B cell (primary cell): Measurements from ENCODE around the gene WDR33. TPM values are rescaled to one million over a fixed set of nuclear protein-coding genes. Genes with fewer than 3 reads are reported as not detected.

Experiments
- ATAC-seq: fragments of 200-7000 bp; cut with Tn5 transposase; one replicate; pipeline ENCODE4 v1.10.0; 2021; ENCODE audit warnings: low read depth, mild to moderate bottlenecking, moderate number of reproducible peaks, moderate library complexity
- CTCF ChIA-PET: fragments of 350-600 bp; sonication (Branson Sonifier 250); formaldehyde crosslinking; loops from one replicate; lab custom pipeline; 2021; ENCODE audit warnings: antibody characterized with exemption, inconsistent platforms; lab: Charles Lee
- POLR2A ChIA-PET: fragments of 350-600 bp; sonication (Branson Sonifier 250); formaldehyde crosslinking; loops from one replicate; lab custom pipeline; 2021; ENCODE audit warnings: antibody characterized with exemption; lab: Charles Lee
- DNase-seq: peaks from one replicate; pipeline ENCODE4 v3.0.0; 2013
- H2AFZ ChIP-seq: 2 replicates; pipeline ENCODE4 v1.6.1; 2012; ENCODE audit warnings: mild to moderate bottlenecking, low read depth, low read length; ENCODE audit not compliant: insufficient read depth, poor library complexity, severe bottlenecking
- H3K27ac ChIP-seq, 2 donors: 1 replicate in 1 of 2; 2 replicates in 1 of 2; pipeline ENCODE4 v1.5.1; 2012 to 2013; ENCODE audit warnings: low read length in 2 of 2, mild to moderate bottlenecking in 2 of 2, moderate library complexity in 1 of 2
- H3K27me3 ChIP-seq, 4 experiments: fragments of 200-600 bp in 1 of 4; sonication (generic) in 1 of 4; replicated peaks in 1 of 4; 1 replicate in 2 of 4; 2 replicates in 2 of 4; pipeline versions ENCODE4 v1.6.1 to v1.7.0; 2013 to 2016; ENCODE audit warnings: low read length in 3 of 4, mild to moderate bottlenecking in 2 of 4, mixed read lengths in 1 of 4, moderate library complexity in 1 of 4; ENCODE audit not compliant: insufficient read depth in 4 of 4, control insufficient read depth in 3 of 4; ENCODE audit errors: control extremely low read depth in 1 of 4
- H3K36me3 ChIP-seq, 2 experiments: replicated peaks in 1 of 2; 1 replicate in 1 of 2; 2 replicates in 1 of 2; pipeline versions ENCODE4 v1.6.1 to v1.7.1; 2013; ENCODE audit warnings: low read length in 1 of 2; ENCODE audit not compliant: insufficient read depth in 2 of 2, control insufficient read depth in 1 of 2; ENCODE audit errors: control extremely low read depth in 1 of 2, extremely low read depth in 1 of 2
- H3K4me1 ChIP-seq, 2 donors: fragments of 200-600 bp in 1 of 2; sonication (generic) in 1 of 2; 1 replicate in 1 of 2; 2 replicates in 1 of 2; pipeline versions ENCODE4 v1.5.1 to v1.6.1; 2013 to 2017; ENCODE audit warnings: low read length in 2 of 2; ENCODE audit not compliant: control insufficient read depth in 2 of 2, insufficient read depth in 2 of 2
- H3K4me2 ChIP-seq: replicated peaks from 2 replicates; pipeline ENCODE3; 2012; ENCODE audit warnings: mild to moderate bottlenecking, low read depth, low read length; ENCODE audit not compliant: poor library complexity, severe bottlenecking
- H3K4me3 ChIP-seq, 5 experiments: fragments of 200-600 bp in 1 of 5; sonication (generic) in 1 of 5; 1 replicate in 3 of 5; 2 replicates in 2 of 5; pipeline versions ENCODE4 v1.5.1 to v1.7.0; 2011 to 2016; ENCODE audit warnings: low read length in 4 of 5, mild to moderate bottlenecking in 4 of 5, low read depth in 2 of 5, control low read depth in 1 of 5, moderate library complexity in 1 of 5; ENCODE audit not compliant: insufficient read depth in 1 of 5; ENCODE audit errors: control extremely low read depth in 1 of 5, extremely low read depth in 1 of 5
- H3K79me2 ChIP-seq: fragments of 200-600 bp; sonication (generic); one replicate; pipeline ENCODE4 v1.6.0; 2016; ENCODE audit warnings: low read length; ENCODE audit not compliant: control insufficient read depth, insufficient read depth
- H3K9ac ChIP-seq: fragments of 200-600 bp; sonication (generic); 2 replicates; pipeline ENCODE4 v1.6.1; 2017; ENCODE audit warnings: mild to moderate bottlenecking, low read length, moderate library complexity
- H3K9me3 ChIP-seq, 3 donors: one replicate each; pipeline versions ENCODE4 v1.6.1 to v1.7.1; 2013; ENCODE audit warnings: low read length in 2 of 3; ENCODE audit not compliant: control insufficient read depth in 2 of 3, insufficient read depth in 1 of 3; ENCODE audit errors: control extremely low read depth in 1 of 3
- H4K20me1 ChIP-seq: 2 replicates; pipeline ENCODE4 v1.6.0; 2012; ENCODE audit warnings: mild to moderate bottlenecking, low read length; ENCODE audit not compliant: insufficient read depth, control insufficient read depth, poor library complexity, severe bottlenecking
- H3K27ac Mint-ChIP-seq: one replicate; pipeline ENCODE4 v1.8.0; 2021; ENCODE audit warnings: mixed read lengths
- H3K27me3 Mint-ChIP-seq: one replicate; pipeline ENCODE4 v1.8.0; 2021; ENCODE audit warnings: mixed read lengths
- H3K4me1 Mint-ChIP-seq: one replicate; pipeline ENCODE4 v1.8.0; 2021; ENCODE audit warnings: mixed read lengths
- H3K4me3 Mint-ChIP-seq: one replicate; pipeline ENCODE4 v1.8.0; 2021; ENCODE audit warnings: mixed read lengths
- H3K9me3 Mint-ChIP-seq: one replicate; pipeline ENCODE4 v1.8.0; 2022; ENCODE audit warnings: mixed read lengths; ENCODE audit not compliant: insufficient read depth
- EZH2 ChIP-seq: IDR thresholded peaks from 2 replicates; pipeline ENCODE4 v1.6.1; 2012; ENCODE audit warnings: borderline replicate concordance, low read depth, mild to moderate bottlenecking, moderate library complexity, low read length; ENCODE audit not compliant: insufficient read depth, poor library complexity, severe bottlenecking
- WGBS: methylation state at CpG from one replicate; pipeline ENCODE4 v1.1.5; 2013; ENCODE audit warnings: missing lambda C conversion rate; ENCODE audit not compliant: insufficient coverage; 5-methylcytosine and 5-hydroxymethylcytosine counted together
- intact Hi-C: fragments of 100-400 bp; cut with micrococcal nuclease; formaldehyde crosslinking; loops from one replicate; pipeline ENCODE4 v1.10.0; 2022
- polyA plus RNA-seq: library from polyadenylated mRNA; depleted of rRNA; stranded (reverse); fragments of >200 nt; gene quantifications from 2 replicates; pipeline ENCODE4 v1.2.3, GENCODE V29; 2012
- total RNA-seq, 2 donors: library from RNA; stranded (reverse); fragments of 120-200 nt in 1 of 2; gene quantifications; 1 replicate in 1 of 2; 2 replicates in 1 of 2; pipeline versions ENCODE4 v1.2.3 to v1.2.4, GENCODE V29; 2013 to 2022
- TF ChIP-seq, protein P1 (sequence below): fragments of 200-600 bp; IDR thresholded peaks from one replicate; pipeline ENCODE4 v1.8.0; 2022; ENCODE audit warnings: antibody characterized with exemption, mild to moderate bottlenecking

WDR33 gene
- total and polyA plus RNA-seq, 2 donors (not counting 1 experiment from before 2014, with no cell fraction given): 17.2 to 101 TPM

DNA sequence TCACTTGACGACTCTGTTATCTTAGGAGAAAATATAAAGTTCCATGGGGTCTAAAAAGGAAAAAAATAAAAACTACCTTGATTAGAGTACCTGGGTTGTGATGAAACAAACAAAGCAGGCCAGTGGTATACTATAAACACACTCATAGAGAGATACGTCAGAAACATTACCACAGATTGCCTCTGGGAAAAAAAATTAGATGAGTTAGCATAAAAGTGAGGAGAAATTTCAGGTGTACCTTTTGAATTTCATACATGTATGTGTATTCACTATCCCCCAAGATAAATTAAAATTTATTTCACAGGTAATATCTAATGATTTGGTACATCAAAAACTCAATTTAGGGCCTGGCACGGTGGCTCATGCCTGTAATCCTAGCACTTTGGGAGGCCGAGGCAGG is 18.2 kb downstream of the WDR33 start:
- H3K27ac ChIP-seq: no peak overlapping the region
- H3K4me2 ChIP-seq: no peak overlapping the region
- peaks cover 28% of the 10 kb centered on the region in 2 donors for H3K4me1 ChIP-seq
- Mint-ChIP-seq H3K4me3 (no peak overlapping the region), H3K27me3 (no peaks in the 10 kb centered on the region), H3K27ac (no peak overlapping the region), H3K9me3 (no peaks in the 10 kb centered on the region), H3K4me1 (peaks cover 48% of the 10 kb centered on the region)
- ATAC-seq (no peak), DNase-seq (no peak)
- TF ChIP-seq EZH2: no peak
- TF ChIP-seq, protein P1, sequence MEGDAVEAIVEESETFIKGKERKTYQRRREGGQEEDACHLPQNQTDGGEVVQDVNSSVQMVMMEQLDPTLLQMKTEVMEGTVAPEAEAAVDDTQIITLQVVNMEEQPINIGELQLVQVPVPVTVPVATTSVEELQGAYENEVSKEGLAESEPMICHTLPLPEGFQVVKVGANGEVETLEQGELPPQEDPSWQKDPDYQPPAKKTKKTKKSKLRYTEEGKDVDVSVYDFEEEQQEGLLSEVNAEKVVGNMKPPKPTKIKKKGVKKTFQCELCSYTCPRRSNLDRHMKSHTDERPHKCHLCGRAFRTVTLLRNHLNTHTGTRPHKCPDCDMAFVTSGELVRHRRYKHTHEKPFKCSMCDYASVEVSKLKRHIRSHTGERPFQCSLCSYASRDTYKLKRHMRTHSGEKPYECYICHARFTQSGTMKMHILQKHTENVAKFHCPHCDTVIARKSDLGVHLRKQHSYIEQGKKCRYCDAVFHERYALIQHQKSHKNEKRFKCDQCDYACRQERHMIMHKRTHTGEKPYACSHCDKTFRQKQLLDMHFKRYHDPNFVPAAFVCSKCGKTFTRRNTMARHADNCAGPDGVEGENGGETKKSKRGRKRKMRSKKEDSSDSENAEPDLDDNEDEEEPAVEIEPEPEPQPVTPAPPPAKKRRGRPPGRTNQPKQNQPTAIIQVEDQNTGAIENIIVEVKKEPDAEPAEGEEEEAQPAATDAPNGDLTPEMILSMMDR: no peak
- peaks cover 0 to 3% of the 10 kb centered on the region in 2 experiments for H3K36me3 ChIP-seq
- ChIA-PET CTCF (no interaction called here), POLR2A (interaction anchor here (0.5 to 0.6 kb wide), 2 partner anchors 11 to 124 kb away, joined by 3 to 5 read pairs; no protein-coding TSS in a partner anchor)
- H3K27me3 ChIP-seq: no peaks in the 10 kb centered on the region
- intact Hi-C loops: no loop called here
- H3K79me2 ChIP-seq: peaks cover 82% of the 10 kb centered on the region
- 94% methylated on average over 2 of the region's 4 CpGs for WGBS
- no peak overlapping the region for H3K9ac ChIP-seq
- no peak overlapping the region for H2AFZ ChIP-seq
- no peak overlapping the region for H3K4me3 ChIP-seq
- peaks cover 82% of the 10 kb centered on the region for H4K20me1 ChIP-seq
- H3K9me3 ChIP-seq: no peaks in the 10 kb centered on the region

DNA sequence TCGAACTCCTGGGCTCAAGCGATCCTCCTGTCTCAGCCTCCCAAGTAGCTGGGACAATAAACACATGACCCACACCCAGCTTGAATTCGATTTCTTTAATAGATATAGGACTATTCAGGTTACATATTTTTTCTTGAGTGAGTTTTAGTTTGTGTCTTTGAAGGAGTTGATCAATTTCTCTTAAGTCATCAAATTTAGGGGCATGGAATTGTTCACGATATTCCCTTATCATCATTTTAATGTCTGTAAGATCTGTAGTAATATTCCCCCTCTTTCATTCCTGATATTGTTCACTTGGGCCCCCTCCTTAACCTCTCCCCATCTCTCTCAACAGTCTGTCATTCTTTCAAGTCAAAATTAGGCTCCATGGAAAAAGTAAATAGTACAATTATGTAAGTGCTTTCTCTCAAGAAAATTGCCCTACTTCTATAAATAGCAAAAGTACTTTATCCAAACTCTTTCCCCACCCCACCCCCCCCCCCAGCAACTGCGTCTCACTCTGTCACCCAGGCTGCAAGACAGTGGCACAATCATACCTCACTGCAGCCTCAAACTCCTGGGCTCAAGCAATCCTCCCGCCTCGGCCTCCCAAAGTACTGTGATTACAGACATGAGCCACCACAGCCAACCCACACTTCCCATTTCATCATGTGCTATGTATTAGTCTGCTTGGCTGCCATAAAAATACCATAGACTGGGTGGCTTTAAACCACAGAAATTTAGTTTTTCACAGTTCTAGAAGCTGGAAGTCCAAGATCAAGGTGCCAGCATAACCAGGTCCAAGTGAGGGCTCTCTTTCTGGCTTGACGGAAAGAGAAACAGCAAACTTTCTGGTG is 20.1 kb downstream of the WDR33 start:
- Histone ChIP-seq H3K9me3 (no peaks in the 10 kb centered on the region), H3K79me2 (peaks cover 69% of the 10 kb centered on the region), H2AFZ (no peak overlapping the region), H4K20me1 (peaks cover 70% of the 10 kb centered on the region), H3K4me2 (no peak overlapping the region), H3K27me3 (no peaks in the 10 kb centered on the region), H3K36me3 (peaks cover 0 to 7% of the 10 kb centered on the region in 2 experiments), H3K9ac (no peak overlapping the region), H3K27ac (no peak overlapping the region), H3K4me3 (no peak overlapping the region), H3K4me1 (peaks cover 17 to 20% of the 10 kb centered on the region in 2 donors)
- Mint-ChIP-seq H3K9me3 (no peaks in the 10 kb centered on the region), H3K27ac (no peak overlapping the region), H3K4me3 (no peak overlapping the region), H3K4me1 (peaks cover 31% of the 10 kb centered on the region), H3K27me3 (no peaks in the 10 kb centered on the region)
- CTCF ChIA-PET: no interaction called here
- DNase-seq (no peak), ATAC-seq (no peak)
- intact Hi-C loops: no loop called here
- POLR2A ChIA-PET: no interaction called here
- WGBS: 95% methylated on average over 3 of the region's 8 CpGs
- no peak for TF ChIP-seq EZH2
- TF ChIP-seq, protein P1: no peak
